SU-DHL-6 (cell line): ENCODE measurements around the gene DET1.

ENCODE experiments used
- CTCF ChIP-seq: fragments of 200-600 bp; sonication (generic); IDR thresholded peaks from one replicate; pipeline ENCODE4 v1.5.1; 2017; ENCODE audit warnings: antibody characterized with exemption, mild to moderate bottlenecking, low read length, moderate library complexity; ENCODE audit not compliant: insufficient read depth, poor library complexity, severe bottlenecking
- EZH2phosphoT487 ChIP-seq: fragments of 200-600 bp; sonication (generic), shearing (Covaris generic); conservative IDR thresholded peaks from 2 replicates; pipeline ENCODE4 v1.6.1; 2018; ENCODE audit warnings: mild to moderate bottlenecking, antibody characterized with exemption, low read length, moderate library complexity, mixed read lengths

- TF ChIP-seq CTCF = peak; percentile 80
- no peak for TF ChIP-seq EZH2phosphoT487
These were observed at the start of gene DET1 for GRCh38 chr15:88546248-88547129.
